SIG-M5 treated with dmso at 0.1 percent for 504 hours (cell line): ENCODE measurements around the gene ASIC2.

ENCODE experiments used
- DNase-seq: peaks from one replicate; lab custom pipeline; 2025; ENCODE audit not compliant: unreplicated experiment; lab: John Stamatoyannopoulos, UW

Gene ASIC2

DNA sequence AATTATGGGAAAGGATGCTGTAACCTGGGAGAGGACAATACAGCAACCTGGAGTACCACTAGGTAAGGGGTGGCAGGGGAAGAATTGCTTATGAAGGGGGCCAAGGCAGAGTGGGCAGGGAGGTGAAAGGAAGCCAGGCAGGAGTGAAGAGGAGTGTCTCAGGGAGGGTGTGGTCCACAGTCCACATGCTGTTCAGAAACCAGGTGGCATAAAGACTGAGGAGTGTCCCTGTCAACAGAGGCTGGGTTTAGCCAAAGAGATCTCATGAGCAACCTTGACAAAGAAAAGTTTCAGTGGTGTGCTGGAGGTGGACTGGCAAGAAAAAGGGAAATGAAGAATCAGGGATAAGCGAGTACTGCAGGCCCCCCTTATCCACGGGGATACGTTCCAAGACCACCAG, 213.0 kb downstream of the ASIC2 start:
- DNase-seq: no peak

DNA sequence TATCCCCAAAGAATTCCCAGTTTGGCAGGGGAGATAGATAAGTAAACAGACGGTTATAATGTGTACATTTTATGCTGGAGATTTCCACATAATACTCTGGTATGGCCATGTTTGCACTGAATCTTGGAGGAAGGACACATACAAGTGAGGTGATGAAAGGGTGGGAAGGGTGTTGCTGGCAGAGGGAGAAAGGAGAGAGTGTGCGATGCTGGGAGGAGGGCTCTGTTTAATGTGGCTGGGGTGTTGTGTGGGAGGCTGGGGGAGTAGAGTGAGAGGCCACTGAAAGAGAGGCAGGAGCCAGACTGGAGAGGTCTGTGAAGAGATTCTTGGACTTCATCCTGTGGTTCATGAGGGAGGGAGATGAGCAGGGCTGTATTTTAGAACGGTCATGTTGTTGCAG, 213.9 kb downstream of the ASIC2 start:
- no peak for DNase-seq

DNA sequence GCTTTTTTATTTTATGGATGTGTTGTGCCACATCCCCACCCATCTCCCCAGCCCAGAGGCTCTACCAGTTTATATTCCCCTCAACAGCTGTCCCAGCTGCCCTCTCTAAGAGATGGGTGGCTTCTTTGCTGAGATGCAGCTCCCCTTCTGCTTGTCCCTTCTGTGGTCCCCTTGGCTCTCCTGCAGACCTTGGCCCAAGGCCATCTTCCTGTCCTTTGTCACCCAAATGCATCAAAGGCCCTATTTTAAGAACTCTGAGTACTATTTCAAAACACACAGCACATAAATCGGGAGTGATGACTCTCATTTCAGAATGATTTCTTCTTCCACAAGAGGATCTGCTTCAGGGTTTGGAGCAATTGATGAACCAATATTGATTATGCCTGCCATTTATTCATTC, 216.1 kb downstream of the ASIC2 start:
- no peak for DNase-seq

DNA sequence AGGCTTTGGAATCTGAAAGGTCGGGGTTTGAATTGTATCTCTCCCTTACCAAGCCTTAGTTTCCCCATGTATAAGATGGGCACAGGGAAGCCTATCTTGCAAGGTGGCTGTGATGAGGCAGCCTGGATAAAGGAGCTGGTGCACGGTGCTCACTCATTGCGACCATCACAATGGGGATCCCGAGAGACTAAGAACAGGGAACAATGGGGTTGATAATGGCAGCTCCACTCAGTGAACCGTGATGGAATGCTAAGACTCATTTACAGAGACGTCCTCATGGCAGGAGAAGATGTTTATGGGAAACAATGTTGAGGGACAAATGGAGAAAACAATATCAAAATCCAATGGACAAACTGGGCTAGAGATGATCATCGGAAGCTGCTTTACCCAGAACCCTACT, 219.7 kb downstream of the ASIC2 start:
- DNase-seq: no peak

DNA sequence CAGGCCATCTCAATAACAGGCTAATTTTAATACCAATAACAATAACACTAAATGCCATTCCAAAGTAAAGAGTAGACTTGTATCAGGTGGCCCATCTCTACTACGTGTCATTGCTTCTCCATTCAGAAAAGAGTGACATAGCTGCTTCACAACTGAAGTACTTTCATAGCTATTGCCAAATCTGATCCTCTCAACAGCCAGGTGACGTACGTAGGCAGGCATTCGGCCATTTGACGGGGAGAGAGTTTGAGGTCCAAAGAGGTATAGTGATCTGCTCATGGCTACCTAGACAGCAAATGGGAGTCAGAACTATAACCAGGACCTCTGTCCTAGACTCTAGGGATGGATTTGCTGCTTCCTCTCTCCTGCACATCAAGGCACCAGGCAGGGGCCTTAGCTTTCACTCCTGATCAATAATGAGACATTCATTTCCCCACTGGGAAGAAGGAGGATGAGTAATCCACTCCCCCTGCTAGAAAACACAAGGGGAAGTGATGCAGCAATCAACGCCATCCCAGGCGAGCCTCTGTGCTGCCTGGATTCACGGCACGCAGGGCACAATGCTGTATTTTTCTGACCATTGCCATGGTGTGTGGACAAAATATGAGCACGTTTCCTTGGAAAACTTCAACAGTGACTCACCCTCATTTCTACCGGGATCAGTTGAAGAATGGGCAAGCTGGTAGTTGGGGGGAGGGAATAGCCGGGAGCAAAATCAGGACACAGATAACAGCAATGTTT, 220.5 kb downstream of the ASIC2 start:
- no peak for DNase-seq

DNA sequence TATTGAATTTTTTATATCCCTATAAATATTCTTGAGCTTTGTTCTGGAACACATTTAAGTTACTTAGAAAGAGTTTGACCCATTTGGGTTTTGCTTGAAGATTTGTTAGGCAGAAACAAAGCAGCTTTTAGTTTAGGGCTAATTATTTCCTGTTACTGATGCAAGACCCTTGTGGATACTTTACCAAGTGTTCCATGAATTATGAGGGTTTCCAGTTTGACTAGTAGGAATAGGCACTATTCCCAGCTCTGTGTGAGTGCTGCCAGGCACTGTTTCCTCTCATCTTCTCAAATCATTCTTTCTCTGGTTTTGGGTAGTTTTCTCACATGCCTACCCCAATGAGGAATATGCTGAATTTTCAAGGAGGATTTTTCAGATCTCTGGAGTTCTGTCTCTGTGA, 221.4 kb downstream of the ASIC2 start:
- no peak for DNase-seq

DNA sequence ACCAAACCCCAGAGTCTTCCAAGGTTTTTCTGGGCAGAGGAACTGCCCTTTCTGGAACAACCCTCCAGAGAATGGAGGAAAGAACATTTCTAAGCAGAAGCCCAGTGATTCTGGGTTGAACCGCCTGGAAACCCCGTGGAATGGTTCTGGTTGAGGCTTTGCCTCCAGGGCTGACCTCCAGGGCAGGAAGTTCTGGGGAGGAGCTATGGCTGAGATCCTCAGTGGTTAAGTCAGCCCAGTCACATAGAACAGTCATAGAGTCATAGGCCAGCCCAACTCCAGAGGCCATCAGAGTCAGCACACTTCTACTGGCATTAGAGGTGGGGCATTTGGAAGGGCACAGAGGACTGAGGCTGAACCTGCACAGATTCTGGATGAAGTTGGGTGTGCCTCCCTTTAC, 235.5 kb downstream of the ASIC2 start:
- no peak for DNase-seq

DNA sequence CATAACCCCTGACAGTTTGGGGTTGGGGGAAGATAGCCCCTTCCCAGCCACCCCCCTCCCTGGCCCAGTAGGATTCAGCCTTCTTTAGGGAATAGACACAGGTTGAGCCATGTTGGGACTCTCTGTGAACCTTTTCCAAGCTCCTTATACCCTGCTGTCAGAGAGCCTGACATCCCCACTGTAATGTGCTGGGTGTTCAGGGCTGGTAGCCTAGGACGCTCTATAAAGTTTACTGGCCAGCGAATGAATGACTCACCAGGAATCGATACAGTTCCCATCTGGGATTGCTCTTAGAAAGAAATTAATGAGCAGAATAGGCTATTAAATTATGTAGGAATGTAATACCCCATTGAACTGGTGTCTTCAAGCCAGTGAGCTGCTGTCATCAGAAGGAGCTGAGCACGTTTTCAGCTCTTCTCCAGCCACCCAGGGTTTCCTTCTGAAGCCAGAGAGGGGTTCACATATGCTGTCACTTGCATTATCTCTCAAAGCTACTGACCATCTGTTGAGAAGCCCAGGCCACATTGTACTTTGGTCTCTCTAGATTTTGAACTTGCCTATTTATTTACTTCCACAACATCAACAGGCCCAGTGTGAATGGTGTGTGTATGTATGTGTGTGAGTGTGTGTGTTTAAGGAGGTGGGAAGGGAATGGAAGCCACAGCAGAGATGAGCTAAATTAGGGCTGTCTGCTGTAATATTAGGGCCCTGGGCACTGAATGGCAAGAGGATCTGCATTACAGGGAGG, 236.5 kb downstream of the ASIC2 start:
- no peak for DNase-seq

DNA sequence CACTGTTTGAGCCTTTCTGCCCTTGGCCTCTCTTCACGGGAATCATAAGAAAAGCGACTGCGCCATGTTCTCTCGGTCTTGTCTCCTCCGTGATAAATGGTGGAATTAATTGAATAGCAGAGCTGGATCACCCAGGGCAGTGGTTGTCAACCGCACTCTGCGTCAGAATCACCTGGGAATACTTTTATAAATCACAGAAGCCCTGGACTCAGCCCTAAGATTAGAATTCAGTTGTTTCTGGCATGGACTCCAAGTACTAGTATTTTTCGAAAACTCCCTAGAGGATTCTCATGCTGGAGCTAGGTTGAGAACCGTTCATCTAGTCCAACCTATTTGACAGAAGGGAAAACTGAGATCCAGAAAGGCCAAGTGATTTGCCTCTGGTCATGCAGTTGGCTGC, 237.3 kb downstream of the ASIC2 start:
- DNase-seq: no peak

DNA sequence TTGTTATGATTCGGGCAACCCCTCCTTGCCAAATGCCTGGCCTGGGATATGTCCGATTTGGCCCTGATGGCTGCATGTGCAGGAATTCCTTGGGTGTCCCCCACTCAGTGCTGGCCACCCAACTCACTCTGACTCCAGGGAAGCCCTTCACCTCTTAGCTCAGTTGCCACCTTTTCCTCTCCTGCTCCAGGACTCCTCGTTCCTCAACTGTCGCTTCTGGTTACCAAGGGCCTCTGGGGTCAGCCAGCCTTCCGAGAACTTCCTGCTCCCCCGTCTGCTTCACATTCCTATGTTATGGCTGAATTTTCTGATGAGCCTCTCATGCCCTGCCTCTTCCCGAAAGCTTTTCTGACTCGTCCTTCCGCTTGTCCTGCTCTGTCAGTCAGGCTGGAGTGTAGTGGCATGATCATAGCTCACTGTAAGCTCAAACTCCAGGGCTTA, 237.9 kb downstream of the ASIC2 start:
- DNase-seq: no peak

DNA sequence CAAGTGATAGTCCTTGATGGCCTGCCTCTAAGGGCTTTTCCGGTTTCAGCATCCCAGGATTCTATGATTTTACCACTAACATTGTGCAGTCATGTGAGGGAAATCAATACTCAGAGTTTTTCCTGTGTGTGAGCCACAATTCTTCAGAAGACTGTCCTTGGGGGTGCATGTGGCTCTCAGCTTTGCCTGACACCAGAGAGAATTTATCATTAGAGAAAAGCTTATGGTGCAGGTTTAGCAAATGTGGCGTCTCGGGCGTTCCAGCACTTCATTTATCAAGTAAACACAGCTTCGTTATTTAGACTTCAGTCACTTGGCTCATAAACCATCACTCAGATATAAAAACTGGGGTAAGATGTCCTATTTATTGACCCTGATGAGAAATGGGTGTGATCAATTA, 238.7 kb downstream of the ASIC2 start:
- no peak for DNase-seq

DNA sequence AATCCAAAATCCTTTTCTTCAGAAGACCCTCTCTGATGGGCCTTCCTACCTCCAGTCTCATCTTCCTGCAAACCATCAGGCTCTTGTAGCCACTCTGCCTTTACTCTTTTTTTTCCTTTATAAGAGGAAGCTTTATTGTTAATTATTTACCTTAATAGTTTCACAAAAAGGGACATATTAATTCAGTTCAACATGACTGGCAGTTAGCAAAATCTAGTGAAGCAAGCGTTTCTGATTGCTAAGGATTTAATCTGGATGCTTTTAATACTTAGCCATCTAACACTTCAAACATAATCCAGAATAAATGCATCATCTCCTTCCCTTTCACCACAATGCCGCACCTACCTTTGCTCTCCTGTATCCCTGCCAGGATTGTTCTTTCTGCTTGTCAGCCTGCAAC, 239.4 kb downstream of the ASIC2 start:
- DNase-seq: no peak

DNA sequence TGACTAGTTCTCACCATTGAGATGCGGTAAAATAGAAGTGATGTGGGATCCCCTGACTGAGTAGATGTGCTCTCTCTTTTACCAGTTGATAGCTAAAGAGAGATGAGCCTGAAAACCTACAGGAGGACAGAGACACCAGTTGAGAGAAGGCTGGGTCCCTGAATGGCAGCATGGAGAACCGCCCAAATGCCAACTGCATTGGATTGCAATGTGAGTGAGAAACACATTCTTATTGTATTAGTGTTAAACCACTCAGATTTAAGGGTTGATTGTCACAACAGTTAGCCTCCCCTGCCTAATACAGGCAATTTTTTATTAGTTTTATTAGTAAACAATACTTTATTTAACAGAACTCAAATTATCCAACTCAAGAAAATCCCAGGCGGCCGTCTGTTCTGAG, 240.2 kb downstream of the ASIC2 start:
- no peak for DNase-seq

DNA sequence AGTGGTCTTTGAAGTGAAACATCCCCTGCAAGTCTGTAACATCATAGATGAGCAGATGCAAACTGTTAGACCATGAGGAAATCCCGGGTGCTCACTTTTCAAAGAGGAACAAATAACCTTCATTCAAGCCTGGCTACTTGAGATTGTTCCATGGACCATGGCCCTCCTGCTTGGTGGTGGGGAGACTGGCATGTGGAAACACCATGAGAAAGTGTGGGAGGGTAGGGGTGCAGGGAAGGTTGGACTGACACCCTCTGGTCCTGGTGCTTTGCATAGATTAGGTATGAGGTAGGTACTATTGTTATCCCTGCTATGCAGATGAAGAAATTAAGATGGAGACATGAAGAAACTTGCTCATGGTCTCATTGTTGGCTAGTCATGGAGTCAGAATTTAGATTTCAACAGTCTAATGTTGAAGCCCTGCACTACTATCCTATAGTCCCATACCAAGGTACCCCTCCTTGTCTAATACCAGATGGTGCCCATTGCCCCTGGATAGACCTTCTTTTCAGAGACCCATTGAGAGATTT, 242.4 kb downstream of the ASIC2 start:
- DNase-seq: no peak

DNA sequence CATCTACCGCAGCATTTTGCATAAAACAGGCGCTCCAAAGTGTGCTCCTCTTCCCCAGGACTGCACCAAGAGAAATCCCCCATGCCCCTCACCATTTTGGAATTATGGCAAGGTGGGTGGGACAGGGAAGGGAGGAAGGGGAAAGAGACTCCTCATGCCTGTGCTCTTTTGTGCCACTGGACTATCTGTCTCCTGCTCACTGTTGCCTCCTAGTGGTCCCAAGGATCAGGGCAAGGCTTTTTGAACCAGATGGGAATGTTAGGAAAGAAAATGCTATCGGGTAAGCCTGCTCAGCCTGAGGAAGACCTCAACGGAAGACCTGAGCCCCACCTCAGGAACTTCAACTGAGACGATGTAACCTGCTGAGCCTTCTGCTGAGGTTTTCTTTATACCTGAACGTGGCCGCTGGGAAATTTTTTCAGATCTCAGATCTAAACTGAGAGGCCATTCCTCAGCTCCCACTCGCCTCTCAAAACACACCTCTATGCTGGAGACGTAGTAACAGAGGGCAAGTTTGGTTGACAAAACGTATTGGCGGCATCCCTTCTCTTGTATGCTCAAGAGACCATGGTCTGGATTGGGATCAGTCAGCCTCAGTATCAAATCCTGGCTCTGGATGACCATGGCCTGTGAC, 243.2 kb downstream of the ASIC2 start:
- DNase-seq: peak; percentile 29

DNA sequence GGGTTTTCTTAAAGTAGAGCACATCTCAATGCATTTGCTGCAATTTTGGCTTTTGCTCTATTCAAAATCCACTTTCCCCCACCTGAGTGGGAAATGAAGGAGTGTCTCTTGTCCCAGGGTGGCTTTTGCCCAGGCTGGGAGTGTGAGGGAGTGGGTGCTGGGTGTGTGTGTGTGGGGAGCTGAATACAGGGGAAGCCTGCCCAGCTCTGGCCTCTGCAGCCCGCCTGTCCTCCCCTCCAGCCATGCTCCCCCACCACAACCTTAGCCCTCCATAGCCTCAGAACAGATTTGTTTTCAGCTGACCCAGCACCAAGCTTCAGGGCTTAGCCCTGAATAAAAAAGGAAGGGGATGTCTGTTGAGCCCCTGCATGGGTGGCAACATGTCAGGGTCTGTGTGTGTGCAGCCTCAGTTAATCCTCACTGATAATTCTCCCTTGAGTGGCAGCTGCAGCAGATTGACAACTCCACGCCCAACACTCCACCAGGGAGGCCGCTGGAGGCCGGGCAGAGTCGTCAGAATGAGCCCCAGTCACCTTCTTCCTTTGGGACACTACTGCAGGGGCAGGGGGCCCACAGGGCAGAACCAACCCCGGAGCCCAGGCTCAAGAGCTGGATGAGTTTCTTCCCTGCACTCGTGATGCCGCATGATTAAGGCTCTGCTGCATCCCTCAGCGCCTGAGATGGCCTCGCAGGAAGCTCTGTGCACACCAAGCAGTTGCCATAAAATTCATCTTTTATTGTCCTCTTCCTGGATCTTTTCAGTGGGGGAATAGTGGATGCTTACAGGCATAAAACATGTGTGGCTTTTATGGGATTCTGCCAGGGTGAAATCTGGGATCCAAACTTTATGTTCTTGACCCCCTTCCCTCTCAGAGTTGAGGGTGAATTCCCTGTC, 246.5 kb downstream of the ASIC2 start:
- no peak for DNase-seq

DNA sequence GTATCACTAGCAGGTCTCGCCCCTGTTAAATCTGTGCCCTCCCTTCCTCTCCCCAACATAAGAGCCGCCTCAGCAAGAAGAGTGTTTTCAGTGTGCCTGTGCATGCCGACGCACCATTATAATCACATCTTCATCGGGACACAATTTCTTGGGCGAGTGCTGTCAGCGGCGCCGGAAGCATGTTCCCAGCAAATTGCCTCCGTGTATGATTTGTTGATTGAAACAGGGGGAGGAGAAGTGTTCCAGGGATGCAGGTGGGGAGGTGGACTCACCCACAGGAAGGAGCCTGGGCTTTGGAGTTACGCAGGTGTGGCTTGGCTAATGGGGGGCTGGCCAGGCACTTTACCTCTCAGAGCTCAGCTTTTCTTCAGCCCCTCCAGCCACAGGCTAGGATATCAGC, 247.9 kb downstream of the ASIC2 start:
- DNase-seq: no peak

DNA sequence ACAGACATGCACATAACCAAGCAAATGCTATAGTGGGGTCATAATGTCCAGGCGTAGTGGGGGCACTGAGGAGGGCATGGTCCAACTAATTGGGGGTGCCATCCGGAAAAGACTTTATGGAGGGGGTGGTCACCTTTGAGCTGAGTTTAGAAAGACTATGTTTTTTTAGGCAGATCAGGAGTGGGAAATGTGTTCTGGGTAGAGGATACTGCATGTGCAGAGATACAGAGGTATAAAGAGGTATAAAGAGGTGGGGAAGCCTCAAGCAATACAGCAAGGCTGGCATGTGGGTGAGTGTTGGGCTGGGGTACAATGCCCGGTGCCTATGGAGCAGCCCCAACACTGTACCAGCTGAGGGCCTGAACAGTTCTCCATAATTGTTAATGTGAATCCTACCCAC, 248.3 kb downstream of the ASIC2 start:
- DNase-seq: no peak

DNA sequence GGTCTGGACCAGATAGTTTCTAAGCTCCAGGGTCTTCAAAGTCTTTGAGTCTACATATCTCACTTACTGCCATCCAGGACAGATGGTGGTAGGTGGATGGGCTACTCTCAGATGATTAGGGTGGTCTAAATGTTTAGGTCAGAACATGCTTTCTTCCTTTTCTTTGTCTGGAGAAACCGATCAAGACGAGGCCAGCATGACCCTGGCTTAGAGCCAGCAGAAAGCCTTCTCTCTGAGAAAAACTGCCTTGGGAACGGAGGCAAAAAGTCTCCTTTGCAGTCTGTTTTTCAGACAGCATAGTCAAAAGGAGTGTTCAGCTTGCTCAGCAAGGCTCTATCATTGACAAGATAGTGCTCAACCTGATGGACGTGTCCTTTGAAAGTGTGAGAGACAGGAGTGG, 252.6 kb downstream of the ASIC2 start:
- DNase-seq: no peak

DNA sequence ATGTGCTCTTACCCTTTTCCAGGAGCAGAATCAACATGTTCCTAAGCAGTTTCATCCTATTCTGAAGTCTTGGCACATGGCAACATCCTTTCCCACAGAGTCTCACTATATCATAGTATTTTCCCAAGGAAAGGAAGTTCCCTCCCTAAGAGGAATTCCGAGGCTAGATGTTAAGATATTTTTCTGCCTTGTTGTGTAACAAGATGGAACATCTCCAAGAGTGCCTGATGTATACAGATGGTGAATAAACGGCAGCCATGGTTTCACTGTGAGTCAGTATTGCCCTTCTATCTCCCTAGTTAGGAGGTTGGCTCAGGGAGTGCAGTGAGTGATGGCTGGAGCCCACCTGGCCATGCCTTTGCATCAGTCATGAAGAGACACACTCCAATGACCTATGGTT, 253.2 kb downstream of the ASIC2 start:
- DNase-seq: no peak

DNA sequence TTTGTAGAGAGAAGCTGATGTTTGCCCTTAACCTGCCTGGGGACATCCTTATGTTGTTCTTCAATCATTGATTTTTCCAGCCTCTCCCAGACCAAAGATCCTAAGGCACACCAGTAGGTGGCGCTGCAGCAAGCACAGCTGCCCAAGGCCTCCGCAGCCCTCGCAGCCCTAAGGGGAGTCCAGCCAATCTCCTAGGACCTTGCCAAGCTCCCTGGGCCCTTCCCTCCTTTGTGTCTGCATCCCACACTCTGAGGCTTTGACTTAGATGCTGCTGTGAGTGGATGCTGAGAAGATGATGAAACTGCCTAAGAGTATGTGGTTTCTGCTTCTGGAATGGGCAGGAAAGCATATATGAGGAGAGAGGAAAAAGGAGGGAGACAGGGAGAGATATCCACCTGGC, 254.4 kb downstream of the ASIC2 start:
- DNase-seq: no peak
